SU-DHL-6 (cell line): ENCODE results near the gene SMIM33.

Source experiments
- H2AFZ ChIP-seq: fragments of 200-600 bp; sonication (generic); 2 replicates; pipeline ENCODE4 v1.6.1; 2014; ENCODE audit warnings: low read depth, mild to moderate bottlenecking, moderate library complexity, mixed read lengths, antibody characterized with exemption, low read length; ENCODE audit not compliant: severe bottlenecking
- H3F3A ChIP-seq: fragments of 200-600 bp; shearing (Covaris generic); 2 replicates; pipeline ENCODE4 v1.6.0; 2016; ENCODE audit warnings: antibody characterized with exemption, mild to moderate bottlenecking; ENCODE audit not compliant: insufficient read depth
- H3K27ac ChIP-seq: fragments of 200-600 bp; sonication (generic); 2 replicates; pipeline ENCODE4 v1.5.1; 2016; ENCODE audit warnings: low read depth, mild to moderate bottlenecking, low read length, moderate library complexity, mixed read lengths
- H3K27me3 ChIP-seq: fragments of 200-600 bp; sonication (generic), shearing (Covaris generic); 2 replicates; pipeline ENCODE4 v1.6.0; 2014; ENCODE audit warnings: mild to moderate bottlenecking, low read length
- H3K36me3 ChIP-seq: fragments of 200-600 bp; sonication (generic); 2 replicates; pipeline ENCODE4 v1.6.1; 2014; ENCODE audit warnings: mild to moderate bottlenecking, low read length, mixed read lengths
- H3K4me2 ChIP-seq: fragments of 300-600, 200-600 bp; shearing (Covaris generic), sonication (generic); 2 replicates; pipeline ENCODE4 v1.6.0; 2014; ENCODE audit warnings: low read length, low read depth, mild to moderate bottlenecking; ENCODE audit not compliant: poor library complexity, severe bottlenecking
- H3K4me3 ChIP-seq: fragments of 200-600 bp; sonication (generic); 2 replicates; pipeline ENCODE4 v1.5.1; 2014; ENCODE audit warnings: antibody characterized with exemption, low read length, mild to moderate bottlenecking, mixed read lengths; ENCODE audit not compliant: insufficient read depth, poor library complexity, severe bottlenecking
- H3K79me2 ChIP-seq: fragments of 200-600 bp; sonication (generic); 2 replicates; pipeline ENCODE4 v1.6.1; 2014; ENCODE audit warnings: mild to moderate bottlenecking, low read length, moderate library complexity; ENCODE audit not compliant: insufficient read depth
- H3K9ac ChIP-seq: fragments of 200-600 bp; sonication (generic); 2 replicates; pipeline ENCODE4 v1.7.0; 2014; ENCODE audit warnings: mild to moderate bottlenecking, low read length
- H3K9me2 ChIP-seq: fragments of 200-600 bp; sonication (generic); replicated peaks from 2 replicates; pipeline ENCODE4 v1.6.1; 2014; ENCODE audit warnings: low read length; ENCODE audit not compliant: insufficient read depth
- H3K9me3 ChIP-seq: fragments of 200-600 bp; sonication (generic); 2 replicates; pipeline ENCODE4 v1.6.1; 2014; ENCODE audit warnings: low read length, mixed read lengths; ENCODE audit not compliant: insufficient read depth
- H4K20me1 ChIP-seq: fragments of 200-600 bp; sonication (generic); 2 replicates; pipeline ENCODE4 v1.6.1; 2014; ENCODE audit warnings: low read depth, mild to moderate bottlenecking, antibody characterized with exemption, low read length, moderate library complexity, mixed read lengths
- EZH2phosphoT487 ChIP-seq: fragments of 200-600 bp; sonication (generic), shearing (Covaris generic); conservative IDR thresholded peaks from 2 replicates; pipeline ENCODE4 v1.6.1; 2018; ENCODE audit warnings: mild to moderate bottlenecking, antibody characterized with exemption, low read length, moderate library complexity, mixed read lengths
- TF ChIP-seq, protein P1 (sequence below): fragments of 200-600 bp; sonication (generic); IDR thresholded peaks from one replicate; pipeline ENCODE4 v1.5.1; 2017; ENCODE audit warnings: antibody characterized with exemption, mild to moderate bottlenecking, low read length, moderate library complexity; ENCODE audit not compliant: insufficient read depth, poor library complexity, severe bottlenecking

SMIM33 gene

DNA sequence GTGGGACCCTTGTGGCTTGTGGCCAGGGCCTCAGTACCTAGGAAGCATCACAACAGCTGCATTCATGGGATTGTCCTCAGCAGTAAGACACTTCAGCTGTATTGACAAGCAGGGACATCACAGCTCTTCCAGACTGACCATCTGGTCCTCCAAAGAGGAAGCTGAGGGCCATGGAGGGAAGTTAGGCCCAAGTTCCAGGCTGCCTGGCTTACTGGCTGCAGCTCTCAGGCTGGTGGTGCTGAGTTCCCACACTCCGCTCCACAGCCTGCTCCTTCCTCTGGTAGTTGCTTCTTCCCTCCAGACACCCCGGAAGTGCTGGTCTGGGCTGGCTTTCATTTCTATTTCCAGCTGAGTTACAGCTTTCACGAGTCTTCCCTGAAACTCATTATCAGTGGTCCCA lies 17.5 kb downstream of the SMIM33 start:
- no peaks in the 10 kb centered on the region for H3K27me3 ChIP-seq
- H2AFZ ChIP-seq: no peak overlapping the region
- H3F3A ChIP-seq: no peaks in the 10 kb centered on the region
- no peaks in the 10 kb centered on the region for H3K9me2 ChIP-seq
- no peak overlapping the region for H3K27ac ChIP-seq
- H3K4me2 ChIP-seq: no peak overlapping the region
- H3K36me3 ChIP-seq: no peaks in the 10 kb centered on the region
- H4K20me1 ChIP-seq: no peaks in the 10 kb centered on the region
- H3K4me3 ChIP-seq: no peak overlapping the region
- H3K79me2 ChIP-seq: no peaks in the 10 kb centered on the region
- H3K9ac ChIP-seq: no peak overlapping the region
- no peak for TF ChIP-seq EZH2phosphoT487
- TF ChIP-seq, protein P1, sequence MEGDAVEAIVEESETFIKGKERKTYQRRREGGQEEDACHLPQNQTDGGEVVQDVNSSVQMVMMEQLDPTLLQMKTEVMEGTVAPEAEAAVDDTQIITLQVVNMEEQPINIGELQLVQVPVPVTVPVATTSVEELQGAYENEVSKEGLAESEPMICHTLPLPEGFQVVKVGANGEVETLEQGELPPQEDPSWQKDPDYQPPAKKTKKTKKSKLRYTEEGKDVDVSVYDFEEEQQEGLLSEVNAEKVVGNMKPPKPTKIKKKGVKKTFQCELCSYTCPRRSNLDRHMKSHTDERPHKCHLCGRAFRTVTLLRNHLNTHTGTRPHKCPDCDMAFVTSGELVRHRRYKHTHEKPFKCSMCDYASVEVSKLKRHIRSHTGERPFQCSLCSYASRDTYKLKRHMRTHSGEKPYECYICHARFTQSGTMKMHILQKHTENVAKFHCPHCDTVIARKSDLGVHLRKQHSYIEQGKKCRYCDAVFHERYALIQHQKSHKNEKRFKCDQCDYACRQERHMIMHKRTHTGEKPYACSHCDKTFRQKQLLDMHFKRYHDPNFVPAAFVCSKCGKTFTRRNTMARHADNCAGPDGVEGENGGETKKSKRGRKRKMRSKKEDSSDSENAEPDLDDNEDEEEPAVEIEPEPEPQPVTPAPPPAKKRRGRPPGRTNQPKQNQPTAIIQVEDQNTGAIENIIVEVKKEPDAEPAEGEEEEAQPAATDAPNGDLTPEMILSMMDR: no peak
- no peaks in the 10 kb centered on the region for H3K9me3 ChIP-seq

DNA sequence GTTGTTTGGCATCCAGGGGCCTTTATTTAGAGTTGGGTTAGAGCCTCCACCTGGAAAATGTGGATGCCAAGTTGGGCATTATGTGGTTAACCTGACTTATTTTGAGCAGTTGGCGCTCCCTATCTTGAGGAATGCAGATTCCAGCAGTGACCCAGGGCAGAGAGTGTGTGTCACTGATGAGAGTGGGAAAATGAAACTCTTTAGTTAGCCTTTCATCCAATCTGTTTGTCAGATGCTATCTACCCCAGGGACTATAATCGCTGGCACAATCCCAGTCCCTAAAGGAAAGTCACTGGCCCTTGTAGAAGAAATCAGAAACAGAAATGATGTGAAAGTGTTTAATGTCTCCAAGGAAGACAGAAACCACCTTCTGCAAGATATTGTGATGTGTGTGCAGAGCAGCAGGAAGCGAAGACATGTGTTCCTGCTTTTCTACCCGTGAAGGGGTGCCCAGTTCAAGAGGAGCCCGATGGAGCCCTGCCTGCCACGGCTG lies 21.9 kb downstream of the SMIM33 start:
- H3K9ac ChIP-seq: no peak overlapping the region
- no peak overlapping the region for H2AFZ ChIP-seq
- no peak overlapping the region for H3K27ac ChIP-seq

DNA sequence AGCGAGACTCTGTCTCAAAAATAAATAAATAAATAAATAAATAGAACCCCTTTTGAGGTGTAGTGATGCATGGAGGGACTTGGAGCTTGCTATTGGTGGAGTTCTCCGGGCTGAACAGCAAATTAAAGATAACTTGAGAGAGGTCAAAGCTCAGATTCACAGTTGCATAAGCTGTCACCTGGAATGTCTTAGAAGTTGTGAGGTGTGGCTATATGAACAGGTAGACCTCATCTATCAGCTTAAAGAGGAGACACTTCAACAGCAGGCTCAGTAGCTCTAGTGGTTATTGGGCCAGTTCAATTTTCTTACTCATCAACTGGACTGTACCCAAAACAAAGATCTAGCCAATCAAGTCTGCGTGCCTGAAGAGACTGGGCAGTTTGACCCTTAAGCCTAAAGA lies 23.5 kb downstream of the SMIM33 start:
- H3K36me3 ChIP-seq: no peaks in the 10 kb centered on the region
- H3K4me2 ChIP-seq: no peak overlapping the region
- no peaks in the 10 kb centered on the region for H3K79me2 ChIP-seq
- H3K27ac ChIP-seq: no peak overlapping the region
- no peaks in the 10 kb centered on the region for H3K9me2 ChIP-seq
- no peak overlapping the region for H2AFZ ChIP-seq
- H3F3A ChIP-seq: no peaks in the 10 kb centered on the region
- no peak overlapping the region for H3K9ac ChIP-seq
- H3K4me3 ChIP-seq: no peak overlapping the region
- H3K27me3 ChIP-seq: no peaks in the 10 kb centered on the region
- H4K20me1 ChIP-seq: no peaks in the 10 kb centered on the region
- TF ChIP-seq EZH2phosphoT487: no peak
- TF ChIP-seq, protein P1: no peak
- no peaks in the 10 kb centered on the region for H3K9me3 ChIP-seq

More for the DNA sequence above, 21.9 kb downstream of the SMIM33 start:
- TF ChIP-seq, protein P1: no peak
- TF ChIP-seq EZH2phosphoT487: no peak
- H3K36me3 ChIP-seq: no peaks in the 10 kb centered on the region
- H3K9me3 ChIP-seq: no peaks in the 10 kb centered on the region
- H4K20me1 ChIP-seq: no peaks in the 10 kb centered on the region
- no peaks in the 10 kb centered on the region for H3K27me3 ChIP-seq
- no peaks in the 10 kb centered on the region for H3K79me2 ChIP-seq
- H3F3A ChIP-seq: no peaks in the 10 kb centered on the region
- H3K4me2 ChIP-seq: no peak overlapping the region
- H3K9me2 ChIP-seq: no peaks in the 10 kb centered on the region
- H3K4me3 ChIP-seq: no peak overlapping the region
